Naive thymus-derived CD4-positive, alpha-beta T cell (primary cell): ENCODE measurements around the gene YLPM1. TPM values are rescaled to one million over a fixed set of nuclear protein-coding genes. Genes with fewer than 3 reads are reported as not detected.

Experiments used
- ATAC-seq: fragments of 150-1000 bp; cut with Tn5 transposase; 2 replicates; pipeline ENCODE4 v1.10.0; 2021; ENCODE audit warnings: mild to moderate bottlenecking, moderate library complexity
- CTCF ChIA-PET: fragments of 350-600 bp; sonication (Branson Sonifier 250); formaldehyde crosslinking; loops from one replicate; lab custom pipeline; 2021; ENCODE audit warnings: antibody characterized with exemption; lab: Charles Lee
- POLR2A ChIA-PET: fragments of 350-600 bp; sonication (Branson Sonifier 250); formaldehyde crosslinking; loops from one replicate; lab custom pipeline; 2021; ENCODE audit warnings: antibody characterized with exemption, inconsistent platforms; lab: Charles Lee
- DNase-seq, 9 donors: peaks; one replicate each; pipeline versions ENCODE4 v3.0.0 to v3.0.0-alpha.2; 2020 to 2022; ENCODE audit warnings: mixed read lengths in 1 of 9
- H3K27ac ChIP-seq: one replicate; pipeline ENCODE4 v1.7.0; 2013; ENCODE audit warnings: mild to moderate bottlenecking, low read depth, low read length, moderate library complexity
- H3K27me3 ChIP-seq, 2 donors: one replicate each; pipeline ENCODE4 v1.7.0; 2013; ENCODE audit warnings: low read length in 2 of 2, mild to moderate bottlenecking in 2 of 2, moderate library complexity in 2 of 2; ENCODE audit not compliant: control insufficient read depth in 2 of 2, insufficient read depth in 2 of 2
- H3K36me3 ChIP-seq, 3 experiments: 1 replicate in 2 of 3; 2 replicates in 1 of 3; pipeline ENCODE4 v1.7.0; 2013; ENCODE audit warnings: low read length in 3 of 3, mild to moderate bottlenecking in 3 of 3, moderate library complexity in 1 of 3; ENCODE audit not compliant: insufficient read depth in 3 of 3, control insufficient read depth in 2 of 3
- H3K4me1 ChIP-seq, 2 donors: one replicate each; pipeline ENCODE4 v1.7.0; 2013; ENCODE audit warnings: low read length in 2 of 2, mild to moderate bottlenecking in 2 of 2, moderate library complexity in 1 of 2; ENCODE audit not compliant: control insufficient read depth in 2 of 2, insufficient read depth in 2 of 2
- H3K4me3 ChIP-seq: 2 replicates; pipeline ENCODE4 v1.7.0; 2013; ENCODE audit warnings: mild to moderate bottlenecking, low read length
- H3K9me3 ChIP-seq, 3 experiments: 1 replicate in 2 of 3; 2 replicates in 1 of 3; pipeline ENCODE4 v1.7.0; 2013; ENCODE audit warnings: low read length in 3 of 3; ENCODE audit not compliant: control insufficient read depth in 2 of 3
- H3K27ac Mint-ChIP-seq, 9 donors: one replicate each; pipeline ENCODE4 v1.8.0; 2020 to 2022; ENCODE audit warnings: mixed read lengths in 9 of 9, mild to moderate bottlenecking in 8 of 9, moderate library complexity in 5 of 9, inconsistent platforms in 2 of 9
- H3K27me3 Mint-ChIP-seq, 5 donors: one replicate each; pipeline ENCODE4 v1.8.0; 2021 to 2022; ENCODE audit warnings: mixed read lengths in 5 of 5, mild to moderate bottlenecking in 1 of 5
- H3K36me3 Mint-ChIP-seq, 5 donors: one replicate each; pipeline ENCODE4 v1.8.0; 2020 to 2022; ENCODE audit warnings: mixed read lengths in 5 of 5, mild to moderate bottlenecking in 3 of 5, inconsistent platforms in 1 of 5
- H3K4me1 Mint-ChIP-seq, 7 donors: one replicate each; pipeline ENCODE4 v1.8.0; 2020 to 2022; ENCODE audit warnings: mixed read lengths in 7 of 7, mild to moderate bottlenecking in 3 of 7, inconsistent platforms in 1 of 7
- H3K4me3 Mint-ChIP-seq, 10 donors: one replicate each; pipeline ENCODE4 v1.8.0; 2020 to 2022; ENCODE audit warnings: mild to moderate bottlenecking in 10 of 10, mixed read lengths in 10 of 10, moderate library complexity in 6 of 10, inconsistent platforms in 2 of 10
- H3K9me3 Mint-ChIP-seq, 11 donors: one replicate each; pipeline ENCODE4 v1.8.0; 2020 to 2022; ENCODE audit warnings: mixed read lengths in 11 of 11, mild to moderate bottlenecking in 4 of 11, inconsistent platforms in 1 of 11, moderate library complexity in 1 of 11
- intact Hi-C, 2 donors: fragments of 100-400 bp; cut with micrococcal nuclease; formaldehyde crosslinking; loops; one replicate each; pipeline ENCODE4 v1.15.1; 2023
- polyA plus RNA-seq, 2 donors: library from polyadenylated mRNA; unstranded; fragments of 300-500 nt; fragmentation: Illumina TruSeq; gene quantifications; one replicate each; pipeline ENCODE4 v1.2.3, GENCODE V29; 2021
- total RNA-seq, 6 experiments: library from RNA in 5 of 6; stranded (reverse) in 5 of 6; gene quantifications; 1 replicate in 5 of 6; 2 replicates in 1 of 6; pipeline ENCODE4 v1.2.3 and lab custom pipeline; 2021 to 2026

YLPM1 gene
- total and polyA plus RNA-seq, 7 experiments from 2014 or later = 13.5 to 119 (median 94.8) TPM

GRCh38 chr14:74848768-74849167, 85.7 kb downstream of the YLPM1 start:
- no peaks in the 10 kb centered on the region for H3K27me3 ChIP-seq
- no peak overlapping the region for H3K4me3 ChIP-seq
- no peak overlapping the region for H3K27ac Mint-ChIP-seq
- no peaks in the 10 kb centered on the region for H3K36me3 ChIP-seq
- ChIA-PET CTCF (interaction anchor here (1.0 to 1.3 kb wide), 3 partner anchors 12 to 57 kb away, joined by 3 read pairs; no protein-coding TSS in a partner anchor), POLR2A (interaction anchor here (1.0 to 1.6 kb wide), 2 partner anchors 11 to 12 kb away, joined by 3 read pairs; no protein-coding TSS in a partner anchor)
- ATAC-seq = no peak
- H3K27me3 Mint-ChIP-seq = no peaks in the 10 kb centered on the region
- H3K9me3 ChIP-seq = no peaks in the 10 kb centered on the region
- no peak for DNase-seq
- H3K4me1 Mint-ChIP-seq = peaks cover 13 to 34% (median 25%) of the 10 kb centered on the region in 7 donors
- no peak overlapping the region for H3K27ac ChIP-seq
- peaks cover 0 to 11% of the 10 kb centered on the region in 2 donors for H3K4me1 ChIP-seq
- no peak overlapping the region for H3K4me3 Mint-ChIP-seq
- H3K36me3 Mint-ChIP-seq = peaks cover 0 to 1% (median 0%) of the 10 kb centered on the region in 5 donors
- intact Hi-C loops = no loop called here
- H3K9me3 Mint-ChIP-seq = peaks cover 0 to 1% (median 0%) of the 10 kb centered on the region in 11 donors

- no peaks in the 10 kb centered on the region for H3K27me3 ChIP-seq
- H3K4me1 ChIP-seq = peaks cover 0 to 20% of the 10 kb centered on the region in 2 donors
- POLR2A ChIA-PET = interaction anchor here (0.9 to 1.9 kb wide), 5 partner anchors 10 to 90 kb away, joined by 3 to 4 read pairs (median 3); partner anchors contain the start of gene YLPM1
- DNase-seq = no peak
- H3K9me3 ChIP-seq = no peaks in the 10 kb centered on the region
- ATAC-seq = peak; percentile 41
- peak overlapping the region; percentile 12 to 89 (median 45) for H3K27ac Mint-ChIP-seq
- intact Hi-C loops = loop anchor here in 1 of 2 donors (2.0 kb wide), 1 partner anchor 14 kb away; no protein-coding TSS in a partner anchor
- H3K36me3 ChIP-seq = no peaks in the 10 kb centered on the region
- H3K27me3 Mint-ChIP-seq = no peaks in the 10 kb centered on the region
- peaks cover 0 to 8% (median 0%) of the 10 kb centered on the region in 5 donors for H3K36me3 Mint-ChIP-seq
- no peak overlapping the region for H3K4me3 ChIP-seq
- peaks cover 13 to 41% (median 30%) of the 10 kb centered on the region in 7 donors for H3K4me1 Mint-ChIP-seq
- peak overlapping the region in 5 of 10 donors; percentile 16 to 50 (median 21) for H3K4me3 Mint-ChIP-seq
- CTCF ChIA-PET = interaction anchor here (0.7 to 12.3 kb wide), 5 partner anchors 9 to 97 kb away, joined by 3 to 317 read pairs (median 5); no protein-coding TSS in a partner anchor
- no peak overlapping the region for H3K27ac ChIP-seq
- H3K9me3 Mint-ChIP-seq = peaks cover 0 to 1% (median 0%) of the 10 kb centered on the region in 11 donors
Observed at GRCh38 chr14:74852922-74853530, 89.9 kb downstream of the YLPM1 start.

GRCh38 chr14:74853581-74853980, 90.5 kb downstream of the YLPM1 start:
- Histone ChIP-seq H3K9me3 (no peaks in the 10 kb centered on the region), H3K27ac (no peak overlapping the region), H3K4me1 (peaks cover 0 to 20% of the 10 kb centered on the region in 2 donors), H3K4me3 (no peak overlapping the region), H3K36me3 (no peaks in the 10 kb centered on the region), H3K27me3 (no peaks in the 10 kb centered on the region)
- ATAC-seq = no peak
- CTCF ChIA-PET = interaction anchor here (0.6 to 12.3 kb wide), 5 partner anchors 10 to 96 kb away, joined by 3 to 317 read pairs (median 5); no protein-coding TSS in a partner anchor
- Mint-ChIP-seq H3K27me3 (no peaks in the 10 kb centered on the region), H3K27ac (peak overlapping the region in 8 of 9 donors; percentile 9 to 89 (median 66)), H3K4me1 (peaks cover 13 to 39% (median 30%) of the 10 kb centered on the region in 7 donors), H3K36me3 (peaks cover 0 to 8% (median 0%) of the 10 kb centered on the region in 5 donors), H3K4me3 (peak overlapping the region in 5 of 10 donors; percentile 16 to 50 (median 21)), H3K9me3 (peaks cover 0 to 1% (median 0%) of the 10 kb centered on the region in 11 donors)
- POLR2A ChIA-PET = interaction anchor here (0.5 to 1.9 kb wide), 6 partner anchors 11 to 97 kb away, joined by 3 to 4 read pairs (median 3); no protein-coding TSS in a partner anchor
- intact Hi-C loops = loop anchor here in 1 of 2 donors (2.0 kb wide), 1 partner anchor 15 kb away; no protein-coding TSS in a partner anchor
- no peak for DNase-seq

DNA sequence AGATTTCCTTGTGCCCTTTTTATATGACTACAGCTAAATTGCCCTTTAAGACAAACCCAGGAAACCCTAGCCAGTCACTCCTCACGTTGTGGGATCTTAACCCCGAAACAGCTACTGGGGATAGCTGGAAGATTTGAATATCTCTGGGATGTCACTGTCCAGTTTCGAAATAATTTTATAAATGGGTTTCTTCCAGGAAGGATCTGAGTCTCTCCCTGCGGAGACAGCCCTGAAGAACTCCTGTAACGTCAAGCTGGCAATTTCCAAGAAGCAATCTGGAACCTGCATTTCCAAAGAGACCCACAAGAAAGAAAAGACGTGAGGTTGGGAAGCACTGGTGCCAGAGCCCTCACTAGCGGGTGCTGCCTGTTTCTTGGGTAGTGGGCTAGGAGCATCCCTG, 91.9 kb downstream of the YLPM1 start:
- Histone ChIP-seq H3K27ac (no peak overlapping the region), H3K4me3 (no peak overlapping the region), H3K36me3 (no peaks in the 10 kb centered on the region), H3K9me3 (no peaks in the 10 kb centered on the region), H3K27me3 (no peaks in the 10 kb centered on the region), H3K4me1 (peaks cover 0 to 20% of the 10 kb centered on the region in 2 donors)
- ChIA-PET CTCF (interaction anchor here (0.6 to 12.3 kb wide), 3 partner anchors 20 to 50 kb away, joined by 4 to 317 read pairs (median 7); no protein-coding TSS in a partner anchor), POLR2A (interaction anchor here (0.7 to 1.6 kb wide), 5 partner anchors 8 to 91 kb away, joined by 3 to 4 read pairs (median 3); no protein-coding TSS in a partner anchor)
- Mint-ChIP-seq H3K36me3 (peaks cover 0 to 8% (median 0%) of the 10 kb centered on the region in 5 donors), H3K27ac (peak overlapping the region in 1 of 9 donors; percentile 67), H3K4me3 (no peak overlapping the region), H3K9me3 (no peaks in the 10 kb centered on the region), H3K27me3 (no peaks in the 10 kb centered on the region), H3K4me1 (peaks cover 13 to 40% (median 26%) of the 10 kb centered on the region in 7 donors)
- DNase-seq (no peak), ATAC-seq (no peak)
- intact Hi-C loops = no loop called here

DNA sequence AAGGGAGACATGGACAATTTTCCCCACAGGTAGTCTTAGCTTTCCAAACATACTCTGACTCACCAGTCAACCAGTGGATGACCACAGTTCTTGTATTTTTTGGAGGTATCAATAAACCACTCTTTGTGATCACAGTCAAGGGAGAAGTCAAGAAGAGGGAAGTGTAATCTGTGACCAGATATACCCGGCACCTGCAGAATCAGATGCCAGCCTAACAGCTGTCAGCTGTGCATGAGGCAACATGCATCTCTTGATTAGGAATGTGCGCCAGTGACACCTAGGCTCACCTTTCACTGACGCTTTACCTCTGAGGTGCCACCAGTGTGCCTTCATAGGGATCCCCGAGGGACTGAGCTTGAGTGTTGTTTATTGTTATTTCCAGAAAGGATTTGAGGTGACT, 92.8 kb downstream of the YLPM1 start:
- Mint-ChIP-seq H3K4me1 (peaks cover 14 to 43% (median 28%) of the 10 kb centered on the region in 7 donors), H3K36me3 (peaks cover 0 to 8% (median 0%) of the 10 kb centered on the region in 5 donors), H3K4me3 (no peak overlapping the region), H3K9me3 (no peaks in the 10 kb centered on the region), H3K27me3 (no peaks in the 10 kb centered on the region), H3K27ac (peak overlapping the region in 4 of 9 donors; percentile 12 to 77 (median 28))
- H3K36me3 ChIP-seq = no peaks in the 10 kb centered on the region
- no peaks in the 10 kb centered on the region for H3K9me3 ChIP-seq
- ATAC-seq (no peak), DNase-seq (no peak)
- no peak overlapping the region for H3K4me3 ChIP-seq
- intact Hi-C loops = no loop called here
- POLR2A ChIA-PET = interaction anchor here (1.2 to 1.6 kb wide), 2 partner anchors 10 to 11 kb away, joined by 3 read pairs; no protein-coding TSS in a partner anchor
- no peaks in the 10 kb centered on the region for H3K27me3 ChIP-seq
- H3K27ac ChIP-seq = no peak overlapping the region
- peaks cover 4 to 23% of the 10 kb centered on the region in 2 donors for H3K4me1 ChIP-seq
- CTCF ChIA-PET = interaction anchor here (0.5 to 12.3 kb wide), 6 partner anchors 9 to 247 kb away, joined by 3 to 317 read pairs (median 4); partner anchors contain the start of gene YLPM1

GRCh38 chr14:74856366-74856765, 93.2 kb downstream of the YLPM1 start:
- no peaks in the 10 kb centered on the region for H3K9me3 Mint-ChIP-seq
- intact Hi-C loops = no loop called here
- H3K4me3 Mint-ChIP-seq = no peak overlapping the region
- no peaks in the 10 kb centered on the region for H3K9me3 ChIP-seq
- peak overlapping the region in 3 of 9 donors; percentile 12 to 54 (median 33) for H3K27ac Mint-ChIP-seq
- no peaks in the 10 kb centered on the region for H3K27me3 ChIP-seq
- H3K36me3 Mint-ChIP-seq = peaks cover 0 to 8% (median 0%) of the 10 kb centered on the region in 5 donors
- peaks cover 14 to 45% (median 30%) of the 10 kb centered on the region in 7 donors for H3K4me1 Mint-ChIP-seq
- H3K27me3 Mint-ChIP-seq = no peaks in the 10 kb centered on the region
- ChIA-PET POLR2A (interaction anchor here (0.5 to 1.6 kb wide), 4 partner anchors 10 to 387 kb away, joined by 3 read pairs; no protein-coding TSS in a partner anchor), CTCF (interaction anchor here (0.5 to 12.3 kb wide), 4 partner anchors 9 to 247 kb away, joined by 3 to 317 read pairs (median 4); partner anchors contain the start of gene YLPM1)
- ATAC-seq = no peak
- H3K4me1 ChIP-seq = peaks cover 6 to 23% of the 10 kb centered on the region in 2 donors
- H3K4me3 ChIP-seq = no peak overlapping the region
- no peak for DNase-seq
- no peaks in the 10 kb centered on the region for H3K36me3 ChIP-seq
- H3K27ac ChIP-seq = no peak overlapping the region
